GM03348 (cell line): ENCODE data around the gene TBC1D3B.
"Not testable (repeated sequence)": the region's sequence is repeated elsewhere in the genome, so short reads cannot be mapped to it uniquely, and the experiment has no call there.

Source experiments
- DNase-seq: peaks from one replicate; pipeline ENCODE4 v3.0.0; 2012; ENCODE audit warnings: low spot score

Gene TBC1D3B

DNA sequence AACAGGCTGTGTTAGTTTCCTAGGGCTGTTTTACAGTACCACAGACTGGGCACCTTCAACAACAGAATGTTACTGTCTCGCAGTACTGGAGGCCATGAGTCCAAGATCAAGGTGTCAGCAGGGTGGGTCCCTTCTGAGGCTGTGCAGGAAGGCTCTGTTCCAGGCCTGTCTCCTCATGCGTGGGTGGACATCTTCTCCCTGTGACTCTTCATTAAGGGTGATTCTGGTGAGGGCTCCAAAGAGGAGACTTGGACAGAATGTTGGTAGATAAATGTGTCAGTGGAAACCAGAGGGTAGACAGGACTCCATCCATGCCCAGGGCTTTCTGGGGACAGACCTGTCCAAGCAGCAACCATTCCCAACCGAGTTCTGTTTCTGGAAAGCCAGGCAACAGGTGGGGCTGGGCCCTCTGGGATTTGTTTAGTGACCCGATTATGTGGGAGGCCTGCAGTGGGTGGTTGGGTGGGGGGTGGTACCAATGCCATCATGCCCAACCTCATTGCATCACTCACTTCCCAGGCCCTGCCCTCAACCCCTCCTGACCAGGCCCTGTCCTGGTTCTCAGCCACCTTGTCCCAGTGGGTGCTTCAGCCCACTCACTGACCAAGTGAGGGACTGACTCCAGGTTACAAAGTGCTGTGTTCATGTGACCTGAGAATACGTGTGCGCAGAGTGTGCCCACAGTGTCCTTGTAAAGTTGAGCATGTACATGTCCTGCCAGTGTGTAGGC lies 5.2 kb upstream of the TBC1D3B start:
- DNase-seq: not testable (repeated sequence)

DNA sequence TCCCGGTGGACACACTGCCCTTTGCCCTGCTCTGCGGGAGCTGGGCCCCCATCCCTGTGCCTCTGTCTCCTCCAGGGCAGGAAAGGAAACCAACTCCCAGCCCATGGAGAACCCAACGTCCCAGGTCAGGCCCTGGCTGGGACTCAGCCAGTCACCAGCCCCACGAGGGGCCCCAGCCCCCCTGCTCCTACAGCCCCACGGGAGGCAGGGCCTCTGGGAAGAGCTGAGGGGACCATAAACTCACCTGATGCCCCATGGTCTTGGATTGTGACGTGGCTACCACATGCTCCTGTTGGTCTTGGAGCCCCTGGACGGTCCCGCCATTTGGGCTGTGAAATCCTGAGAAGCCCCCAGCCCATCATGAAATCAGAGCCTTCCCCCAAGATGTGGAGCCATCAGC lies 7.6 kb downstream of the TBC1D3B start:
- DNase-seq: not testable (repeated sequence)

DNA sequence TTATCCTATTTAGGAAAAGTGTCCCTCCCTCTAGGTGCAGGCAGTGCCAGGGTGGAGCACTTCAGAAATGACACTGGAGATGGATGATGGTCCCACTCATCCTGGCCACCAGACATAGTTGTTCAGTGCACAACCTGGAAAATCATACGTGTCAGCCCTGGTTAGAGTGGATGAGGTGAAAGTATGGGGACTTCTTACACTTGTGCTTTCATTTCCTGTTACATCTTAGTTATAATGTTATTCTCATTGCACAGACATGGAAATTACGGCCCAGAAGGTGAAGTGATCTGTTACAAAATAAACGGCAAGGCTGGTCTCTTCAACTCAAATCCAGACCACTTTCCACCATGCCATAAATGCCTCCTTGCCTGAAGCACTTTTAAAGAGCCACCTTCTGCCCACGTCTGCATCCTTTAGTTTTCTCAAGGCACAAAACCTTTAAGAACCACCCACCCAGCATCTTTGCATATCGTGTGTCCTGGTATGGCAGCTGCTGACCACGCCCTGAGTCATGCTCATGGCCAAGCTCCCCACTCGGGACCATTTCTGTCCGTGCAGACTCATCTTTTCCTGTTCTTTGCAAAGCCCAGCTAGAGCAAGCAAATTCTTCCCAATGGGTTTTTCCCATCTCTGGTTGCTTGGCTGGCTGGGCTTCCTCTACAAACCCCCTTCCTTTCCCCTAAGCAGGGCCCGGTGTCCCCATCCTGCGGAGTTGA lies 22.4 kb downstream of the TBC1D3B start:
- DNase-seq: no peak

DNA sequence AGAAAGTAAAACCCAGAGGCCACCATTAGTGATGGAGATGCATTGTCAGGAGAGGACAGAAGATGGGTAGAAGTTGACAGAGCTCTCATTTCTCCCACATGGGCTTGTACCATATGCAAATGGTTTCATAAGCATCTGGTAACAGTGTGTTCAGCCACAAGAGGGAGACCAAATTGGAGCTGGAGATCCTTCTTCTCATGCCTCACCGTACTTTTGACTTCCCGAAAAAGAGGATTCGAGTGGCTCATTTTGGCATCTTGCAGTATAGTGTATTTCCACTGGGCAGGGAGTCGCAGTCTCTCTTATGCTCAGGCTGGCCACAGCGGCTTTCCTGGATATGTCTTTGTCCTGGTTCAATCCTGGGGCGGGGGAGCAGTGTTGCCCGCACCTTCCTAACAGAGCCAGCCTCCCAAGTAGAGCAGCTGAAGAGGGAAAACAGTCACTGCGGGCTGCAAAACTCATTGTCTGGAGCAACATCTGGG lies 23.8 kb downstream of the TBC1D3B start:
- DNase-seq: no peak

DNA sequence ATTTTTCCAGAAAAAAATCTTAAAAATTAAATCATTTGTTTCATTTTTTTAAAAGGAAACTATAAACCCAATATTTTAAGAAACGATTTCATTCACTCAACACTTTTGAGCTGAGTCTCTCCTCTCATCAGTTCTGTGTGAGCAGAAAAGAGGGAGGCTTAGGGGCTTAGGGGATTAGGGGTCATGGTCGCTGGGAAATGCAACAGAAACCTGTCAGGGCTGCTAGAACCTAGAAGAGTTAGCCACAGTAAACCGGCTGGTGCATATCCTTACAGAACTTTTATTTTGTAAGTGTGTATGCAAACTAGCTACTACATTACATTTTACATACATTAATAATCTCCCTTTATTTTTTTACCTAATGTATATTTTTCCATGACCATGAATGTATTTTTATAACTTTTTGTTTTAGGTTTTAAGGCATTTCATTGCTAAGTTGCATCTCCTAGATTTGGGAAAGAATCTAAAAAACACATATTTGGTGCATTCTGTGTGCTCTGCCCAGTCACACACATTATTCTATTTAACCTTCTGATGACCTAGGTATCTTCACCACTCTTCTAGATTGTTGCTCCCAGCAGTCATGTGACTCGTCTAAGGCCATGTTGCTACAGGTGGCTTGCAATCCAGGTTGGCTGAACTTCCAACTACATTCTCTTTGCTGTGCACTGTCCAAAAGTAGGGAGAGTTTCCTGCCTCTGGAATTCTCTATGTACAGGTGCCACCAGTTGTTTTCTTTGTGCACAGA lies 24.4 kb downstream of the TBC1D3B start:
- DNase-seq: no peak

DNA sequence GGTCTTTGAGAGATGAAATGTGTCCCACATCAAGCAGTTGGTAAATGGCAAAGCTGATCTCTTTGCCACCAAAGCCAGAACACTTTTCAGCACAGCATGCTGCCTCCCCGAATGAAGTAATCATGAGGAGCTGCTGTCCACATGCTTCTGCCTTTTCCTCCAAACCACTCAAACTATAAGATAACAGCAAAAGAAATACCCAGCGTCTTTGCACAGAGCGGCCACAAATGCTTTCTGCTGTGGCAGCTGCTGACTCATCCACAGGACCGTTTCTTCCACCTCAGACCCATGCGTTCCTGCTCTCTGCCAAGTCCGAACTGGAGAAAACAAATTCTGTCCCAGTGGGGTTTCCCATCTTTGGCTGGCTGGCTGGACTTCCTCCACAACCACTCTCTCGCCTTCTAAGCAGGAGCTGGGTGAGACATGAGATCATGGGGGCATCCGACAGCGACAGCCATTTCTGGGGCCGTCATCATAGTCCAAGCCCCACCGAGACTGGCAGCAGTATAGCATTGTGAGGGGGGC lies 27.1 kb downstream of the TBC1D3B start:
- peak; percentile 63 for DNase-seq

DNA sequence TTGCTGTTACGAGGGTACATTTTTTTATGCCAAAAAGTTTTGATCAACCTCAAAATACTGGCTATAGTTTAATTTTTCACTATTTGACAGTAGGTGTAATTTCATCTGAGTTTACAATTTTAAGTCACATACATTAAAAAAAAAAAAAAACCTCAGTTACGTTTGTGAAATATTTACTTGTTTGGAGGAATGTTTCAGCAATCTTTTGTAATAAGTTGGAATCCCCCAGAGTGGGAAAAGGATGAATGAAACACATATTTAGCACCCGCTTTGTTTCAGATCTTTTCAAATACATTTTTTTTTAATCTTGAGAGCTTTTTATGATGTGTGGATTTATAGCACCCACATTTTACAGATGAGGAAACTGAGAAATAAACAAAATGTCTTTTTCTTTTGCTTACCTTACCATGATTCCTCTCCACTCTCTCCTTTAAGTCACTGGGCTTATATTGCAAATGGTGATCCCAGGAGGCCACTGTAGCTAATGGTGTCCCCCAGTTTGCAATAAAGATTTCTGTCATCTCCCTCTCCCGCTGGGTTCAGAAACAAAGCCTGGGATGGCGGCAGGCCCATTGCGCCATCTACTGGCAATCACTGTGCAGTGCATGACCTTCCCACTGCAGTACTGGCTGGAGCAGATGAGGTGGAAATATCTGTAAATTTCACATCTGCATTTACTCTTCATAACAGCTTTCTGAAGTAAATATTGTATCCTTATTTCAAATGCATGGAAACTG lies 27.7 kb downstream of the TBC1D3B start:
- DNase-seq: peak; percentile 86

DNA sequence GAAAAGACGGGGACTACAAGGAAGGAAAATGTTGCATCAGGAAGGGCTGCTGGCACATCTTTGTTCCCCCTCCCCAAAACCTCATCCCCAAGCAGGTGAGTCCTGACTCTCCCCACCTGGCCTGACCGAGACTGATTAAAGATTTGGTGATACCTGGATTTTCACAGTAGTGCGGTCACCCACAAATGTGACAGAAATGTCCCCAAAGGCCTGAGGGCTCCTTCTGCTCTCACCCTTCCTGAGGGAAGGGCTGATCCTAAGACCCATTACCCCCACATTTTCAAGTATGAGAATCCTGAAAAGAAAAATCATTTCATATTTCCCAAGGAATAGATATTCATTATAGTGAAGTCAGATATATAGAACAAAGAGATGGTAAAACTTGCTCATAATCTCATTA lies 28.8 kb downstream of the TBC1D3B start:
- DNase-seq: no peak

DNA sequence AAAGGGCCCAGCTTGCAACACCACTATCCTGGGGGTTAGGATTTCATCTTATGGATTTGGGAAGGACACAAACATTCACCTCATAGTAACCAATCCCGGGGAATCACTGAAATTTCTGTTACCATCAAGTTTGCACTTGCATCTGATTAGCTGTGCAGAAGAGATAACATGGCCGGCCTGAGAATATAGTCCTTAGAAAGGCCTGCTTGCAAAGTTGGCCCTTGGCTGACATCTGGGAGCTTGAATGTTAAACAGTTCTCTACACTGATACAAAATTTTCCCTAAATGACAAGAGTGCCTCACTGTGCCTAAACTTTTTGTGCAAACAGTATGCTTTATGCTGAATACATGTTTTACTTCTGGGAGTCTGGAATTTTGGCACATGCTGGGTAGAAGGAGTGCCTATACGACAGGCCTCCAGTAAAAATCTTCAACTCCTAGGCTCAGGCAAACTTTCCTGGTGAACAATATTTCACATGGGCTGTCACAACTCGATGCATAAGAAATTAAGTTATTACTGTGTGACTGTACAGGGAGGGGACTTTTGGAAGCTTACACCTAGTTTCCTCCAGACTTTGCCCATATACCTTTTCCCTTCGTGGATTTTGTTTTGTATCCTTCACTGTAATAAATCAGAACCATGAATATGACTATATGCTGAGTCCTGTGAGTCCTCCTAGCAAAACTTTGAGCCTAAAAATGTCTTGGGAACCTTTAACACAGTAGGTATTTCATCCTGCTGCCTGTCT lies 31.3 kb downstream of the TBC1D3B start:
- DNase-seq: no peak

DNA sequence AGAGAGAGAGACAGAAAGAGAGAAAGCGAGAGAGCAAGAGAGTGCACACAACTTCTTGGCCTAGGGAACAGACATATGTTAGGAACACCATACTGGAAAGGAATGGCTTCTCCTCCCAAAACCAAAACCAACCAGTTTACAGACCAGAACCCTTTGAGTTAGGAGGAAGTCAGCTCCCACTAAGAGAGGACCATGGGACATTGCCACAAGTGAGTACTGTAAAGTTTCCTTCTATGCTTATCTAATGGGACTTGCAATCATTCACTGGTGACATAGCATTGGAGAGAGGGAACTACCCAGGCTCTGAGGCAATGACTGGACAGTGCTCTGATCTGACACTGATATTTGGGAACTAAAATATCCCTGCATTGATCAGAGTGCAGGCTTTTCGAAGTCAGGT lies 32.4 kb downstream of the TBC1D3B start:
- DNase-seq: no peak

DNA sequence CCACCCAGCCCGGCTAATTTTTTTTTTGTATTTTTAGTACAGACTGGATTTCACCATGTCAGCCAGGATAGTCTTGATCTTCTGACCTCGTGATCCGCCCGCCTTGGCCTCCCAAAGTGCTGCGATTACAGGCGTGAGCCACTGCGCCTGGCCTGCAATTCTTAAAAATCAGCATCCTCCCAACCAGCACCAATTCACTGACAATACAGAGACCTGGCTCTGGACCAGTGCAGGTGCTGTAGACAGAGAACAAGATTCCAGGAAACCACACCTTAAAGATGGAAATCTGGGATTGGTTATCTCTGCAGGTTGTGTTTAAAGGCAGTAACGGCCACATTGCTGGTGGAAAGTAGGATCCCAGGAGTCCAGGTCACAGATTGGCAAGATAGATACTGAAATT lies 33.6 kb downstream of the TBC1D3B start:
- no peak for DNase-seq

DNA sequence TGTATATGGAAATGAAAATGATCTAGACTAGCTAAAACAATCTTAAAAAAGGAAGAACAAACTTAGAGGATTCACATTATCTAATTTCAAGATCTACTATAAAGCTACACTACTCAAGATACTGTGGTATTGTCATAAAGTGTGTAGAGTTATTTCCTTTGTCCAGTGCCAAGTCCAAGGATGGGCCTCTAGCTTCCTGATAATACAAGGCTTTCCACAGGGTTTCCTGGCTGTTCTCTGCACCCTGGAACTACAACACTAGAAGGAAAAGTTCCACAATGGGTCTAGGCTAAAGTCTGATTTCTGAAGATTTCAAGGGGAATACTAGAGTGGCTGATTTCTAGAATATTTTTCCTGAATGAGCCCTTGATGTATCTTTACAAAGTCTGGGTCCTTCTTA lies 34.2 kb downstream of the TBC1D3B start:
- DNase-seq: no peak

DNA sequence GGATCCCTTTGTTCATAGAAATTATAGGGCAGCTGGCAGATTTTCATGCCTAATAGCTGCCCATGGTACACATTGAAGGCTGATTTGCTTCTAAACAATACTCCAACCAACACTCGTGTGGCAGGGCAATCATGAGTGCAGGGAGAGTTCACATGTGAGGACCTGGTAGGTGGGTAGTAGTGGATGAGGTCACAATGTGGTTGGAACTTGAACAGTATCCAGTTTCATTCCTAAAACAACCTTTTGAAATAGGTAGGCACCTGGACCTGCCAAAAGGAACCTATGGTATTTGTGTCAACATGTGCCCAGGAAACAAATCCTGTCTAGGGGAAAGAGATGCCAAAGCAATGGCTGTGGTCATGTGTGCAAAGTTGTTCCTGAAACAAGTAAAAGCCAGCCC lies 40.0 kb downstream of the TBC1D3B start:
- no peak for DNase-seq

DNA sequence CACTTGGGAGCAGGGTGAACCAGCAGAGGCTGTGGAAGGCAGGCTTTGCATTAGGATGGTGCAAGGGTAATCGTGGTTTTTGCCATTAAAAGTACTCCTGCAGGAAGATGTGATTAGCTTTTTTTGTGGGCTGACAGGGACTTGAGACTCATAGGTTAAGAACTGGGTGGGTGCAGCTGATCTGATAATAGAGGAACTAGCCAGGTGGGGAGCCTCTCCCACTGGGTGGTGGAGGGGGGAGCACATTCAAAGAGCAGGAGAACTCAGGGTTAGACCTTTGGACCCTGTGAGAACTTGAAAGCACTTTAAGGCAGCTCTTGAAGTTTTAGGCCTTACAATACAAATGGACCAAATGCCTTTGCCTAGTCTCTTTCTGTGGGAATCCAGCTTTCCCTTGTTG lies 40.4 kb downstream of the TBC1D3B start:
- no peak for DNase-seq

DNA sequence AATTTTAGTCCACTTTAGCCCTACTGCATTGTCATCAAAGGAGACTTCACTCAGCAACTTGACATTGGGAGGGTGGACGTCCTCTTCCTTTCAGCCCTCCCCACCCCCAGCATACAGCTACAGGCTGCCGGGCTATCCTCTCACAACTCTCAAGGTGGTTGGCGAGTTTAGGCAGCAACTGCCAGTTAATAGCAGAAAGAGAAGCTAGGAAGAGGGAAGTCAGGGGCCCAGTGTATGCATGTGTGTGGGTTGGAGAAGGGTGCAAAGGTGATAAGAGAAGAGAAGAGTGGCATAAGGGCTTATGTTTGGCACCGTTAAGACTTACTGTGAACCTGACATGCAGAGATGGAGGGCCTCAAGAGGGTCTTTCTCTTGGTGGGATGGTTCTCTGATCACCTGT lies 41.0 kb downstream of the TBC1D3B start:
- no peak for DNase-seq

DNA sequence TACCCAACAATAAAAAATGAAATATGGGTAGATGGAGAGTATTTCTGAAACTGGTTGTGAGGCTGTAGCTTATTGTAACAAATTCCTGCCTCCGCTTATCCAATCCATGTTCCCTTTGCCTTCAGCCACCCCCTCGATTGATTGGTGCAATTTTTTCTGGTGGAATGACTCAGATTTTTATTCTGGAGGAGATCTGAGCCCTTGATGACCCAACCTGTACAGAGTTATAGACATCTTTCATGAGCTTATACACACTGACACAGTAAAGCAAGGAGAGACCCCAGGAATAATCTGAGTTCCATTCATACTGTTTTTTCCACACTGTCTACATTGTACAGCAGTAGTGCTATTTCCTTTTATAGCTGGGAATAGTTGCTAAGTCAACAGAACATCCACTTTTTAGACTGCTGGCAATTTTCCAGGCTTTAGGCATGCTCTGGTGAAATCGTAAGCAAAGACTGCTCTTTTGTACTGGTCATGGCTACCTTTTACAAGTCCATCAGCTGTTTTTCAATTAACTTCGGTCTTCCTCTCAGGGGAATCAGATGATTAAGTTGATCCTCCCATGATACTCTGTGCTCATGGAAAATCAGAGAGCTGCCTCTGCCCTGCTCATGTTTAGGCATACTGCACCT lies 42.7 kb downstream of the TBC1D3B start:
- DNase-seq: no peak

DNA sequence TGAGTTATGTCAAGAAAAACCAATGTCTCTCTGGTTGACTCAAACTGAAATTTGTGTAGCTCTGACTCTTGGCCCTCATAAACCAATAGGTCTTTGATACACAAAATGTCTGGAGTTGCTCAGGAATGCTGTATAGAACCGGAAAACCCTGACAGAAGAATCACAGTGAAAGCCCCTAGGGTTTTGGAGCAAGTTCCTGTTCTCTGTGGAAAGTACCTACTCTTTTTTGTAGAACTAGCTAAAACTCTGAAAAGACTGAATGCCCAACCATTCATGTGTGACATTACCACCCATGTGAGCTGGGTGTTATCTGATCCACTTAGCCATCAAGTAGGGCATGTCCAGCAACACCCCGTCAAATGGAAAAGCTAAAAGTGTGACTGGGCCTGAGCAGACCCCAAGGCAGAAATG lies 44.0 kb downstream of the TBC1D3B start:
- DNase-seq: no peak

DNA sequence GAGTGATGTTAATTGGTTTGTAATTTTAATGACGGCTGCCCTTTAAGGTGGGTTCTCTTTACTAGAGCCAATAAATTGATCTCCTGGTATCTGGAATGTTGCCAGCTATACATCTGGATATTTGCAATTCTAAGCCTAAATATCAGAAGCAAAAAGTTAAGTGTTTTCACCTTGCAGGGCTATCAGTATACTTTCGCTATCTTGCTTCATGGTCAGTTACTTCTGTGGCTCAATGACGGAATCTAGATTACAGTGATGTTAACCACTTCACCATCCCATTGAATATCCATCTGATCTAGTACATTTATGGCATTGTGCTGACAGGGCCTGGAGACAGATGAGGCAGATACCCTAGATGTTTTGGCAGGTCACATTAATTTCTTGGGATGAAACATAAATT lies 44.5 kb downstream of the TBC1D3B start:
- DNase-seq: no peak

DNA sequence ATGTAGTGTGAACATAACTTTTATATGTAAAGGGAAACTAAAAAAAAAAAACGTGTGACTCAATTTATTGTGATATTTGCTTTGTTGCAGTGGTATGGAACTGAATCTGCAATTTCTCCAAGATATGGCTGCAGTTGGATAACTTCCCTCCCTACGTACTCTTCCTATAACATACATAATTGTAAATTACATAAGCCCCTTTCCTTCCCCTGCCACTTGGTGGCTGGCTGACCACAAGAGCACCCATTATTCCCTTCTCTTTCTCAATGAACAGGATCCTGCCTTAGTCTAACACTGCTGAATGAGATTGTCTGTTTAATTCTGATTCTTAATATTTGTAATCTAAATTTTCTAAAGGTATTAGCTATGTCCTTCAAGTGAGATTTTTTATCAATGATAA lies 45.0 kb downstream of the TBC1D3B start:
- DNase-seq: no peak

DNA sequence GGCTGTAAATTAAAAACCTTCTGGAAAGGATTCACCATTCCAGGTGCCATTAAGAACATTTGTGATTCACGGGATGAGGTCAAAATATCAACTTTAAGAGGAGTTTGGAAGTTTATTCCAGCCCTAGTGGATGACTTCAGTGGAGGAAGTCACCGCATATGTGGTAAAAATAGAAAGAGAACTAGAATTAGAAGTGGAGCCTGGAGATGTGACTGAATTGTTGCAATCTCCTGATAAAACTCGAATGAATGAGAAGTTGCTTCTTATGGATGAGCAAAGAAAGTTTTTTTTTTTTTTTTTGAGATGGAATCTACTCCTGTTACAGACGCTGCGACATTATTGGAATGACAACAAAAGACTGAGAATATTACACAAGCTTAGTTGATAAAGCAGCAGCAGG lies 46.1 kb downstream of the TBC1D3B start:
- DNase-seq: no peak

DNA sequence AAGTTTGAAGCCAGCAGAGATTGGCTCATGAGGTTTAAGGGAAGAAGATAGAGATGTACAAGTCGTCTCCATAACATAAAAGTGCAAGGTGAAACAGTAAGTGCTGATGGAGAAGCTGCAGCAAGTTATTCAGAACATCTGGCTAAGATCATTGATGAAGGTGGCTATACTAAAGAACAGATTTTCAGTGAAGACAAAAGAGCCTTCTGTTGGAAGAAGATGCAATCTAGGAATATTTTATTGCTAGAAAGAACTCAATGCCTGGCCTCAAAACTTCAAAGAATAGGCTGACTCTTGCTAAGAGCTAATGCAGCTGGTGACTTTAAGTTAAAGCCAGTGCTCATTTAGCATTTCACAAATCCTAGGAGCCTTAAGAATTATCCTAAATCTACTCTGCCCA lies 46.8 kb downstream of the TBC1D3B start:
- no peak for DNase-seq
